IPS-18c (cell line): ENCODE data around the gene AMER3.
"Not testable (repeated sequence)": the region's sequence is repeated elsewhere in the genome, so short reads cannot be mapped to it uniquely, and the experiment has no call there.

ENCODE experiments used
- H3K4me3 ChIP-seq: 2 replicates; pipeline ENCODE4 v1.7.0; 2013; ENCODE audit warnings: low read depth, mild to moderate bottlenecking, low read length, moderate library complexity; ENCODE audit not compliant: insufficient read depth
- H3K9me3 ChIP-seq: one replicate; pipeline ENCODE4 v1.6.1; 2013; ENCODE audit warnings: mild to moderate bottlenecking, low read length, moderate library complexity; ENCODE audit not compliant: control insufficient read depth, insufficient read depth

Gene AMER3, protein sequence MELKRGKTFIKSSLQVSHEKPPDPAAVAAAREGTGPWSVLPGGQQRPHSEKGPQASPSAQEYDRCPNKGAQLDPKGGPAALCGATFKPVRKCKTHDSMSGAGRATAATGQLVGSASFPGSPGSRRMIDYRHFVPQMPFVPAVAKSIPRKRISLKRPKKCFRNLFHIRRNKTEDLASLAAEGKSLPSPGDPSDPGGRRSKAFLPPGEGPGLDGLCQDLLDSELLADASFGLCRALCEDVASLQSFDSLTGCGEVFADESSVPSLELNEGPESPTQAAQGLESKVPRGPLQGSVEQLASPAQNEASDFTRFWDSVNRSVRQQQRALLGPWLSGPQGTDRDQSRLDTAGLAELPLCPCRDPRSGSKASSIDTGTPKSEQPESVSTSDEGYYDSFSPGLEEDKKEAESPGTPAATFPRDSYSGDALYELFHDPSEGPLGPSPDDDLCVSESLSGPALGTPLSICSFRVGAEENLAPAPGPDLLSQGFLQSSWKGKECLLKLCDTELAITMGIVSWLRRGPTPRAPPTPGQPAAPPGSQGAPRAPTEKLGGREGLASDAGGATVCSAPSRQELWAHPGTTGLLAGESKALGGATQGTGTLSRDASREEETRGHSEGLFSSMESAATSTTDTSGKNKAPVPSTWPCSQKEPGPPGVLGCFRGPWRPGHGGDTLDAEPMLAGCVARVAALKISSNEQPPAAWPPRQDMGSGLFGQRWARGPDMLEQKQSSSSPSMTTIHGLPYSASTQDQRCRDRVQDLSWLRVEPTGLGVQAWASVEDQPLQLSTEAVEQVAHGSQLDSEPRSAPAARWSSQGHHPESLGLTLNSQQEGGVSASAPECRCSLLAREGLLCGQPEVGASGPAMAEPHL

DNA sequence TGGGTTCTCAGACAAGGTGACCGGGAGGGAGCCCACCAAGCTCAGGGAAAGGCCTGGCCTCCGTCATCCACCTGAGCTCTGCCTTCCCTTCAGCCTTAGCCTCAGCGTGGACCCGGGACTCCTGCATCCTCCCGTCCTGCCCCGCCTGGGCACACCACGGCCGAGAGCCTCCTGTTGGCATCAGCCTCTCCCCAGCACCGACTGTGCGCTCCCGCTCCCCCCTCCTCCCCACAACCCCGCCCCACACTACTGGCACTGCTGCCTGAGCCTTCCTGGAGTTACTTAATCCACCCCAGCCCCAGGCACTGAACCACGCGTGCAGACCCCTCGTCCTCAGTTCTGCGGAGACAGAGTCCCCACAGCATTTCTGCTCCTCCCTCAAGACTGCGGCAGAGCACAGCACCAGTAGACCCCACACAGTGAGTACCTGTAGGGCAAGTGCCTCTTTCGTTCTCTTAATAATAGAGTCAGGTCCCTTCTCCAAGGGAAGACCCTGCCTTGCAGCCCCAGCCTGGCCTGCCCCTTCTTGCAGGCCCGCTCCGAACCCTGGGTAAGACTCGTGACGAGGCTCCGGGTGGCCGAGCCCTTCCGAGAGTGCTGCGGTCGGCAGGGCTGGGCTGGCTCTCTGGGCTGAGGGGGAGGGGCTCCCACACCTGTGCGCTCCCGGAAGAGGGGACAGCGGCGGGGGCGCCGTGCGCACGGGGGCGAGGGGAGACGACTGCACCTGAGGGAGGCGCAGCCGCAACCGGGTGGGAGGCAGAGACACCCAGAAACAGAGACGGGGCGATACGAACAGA lies at the start of gene AMER3:
Gene AMER3, plus strand, starts transcription at position 285 of the 797 bp plus-strand sequence. CDS start 6,533 bp downstream, outside the sequence.
- peak within 1 kb of the TSS; percentile 77 for H3K4me3 ChIP-seq
- H3K9me3 ChIP-seq: no peaks in the 10 kb centered on the region

DNA sequence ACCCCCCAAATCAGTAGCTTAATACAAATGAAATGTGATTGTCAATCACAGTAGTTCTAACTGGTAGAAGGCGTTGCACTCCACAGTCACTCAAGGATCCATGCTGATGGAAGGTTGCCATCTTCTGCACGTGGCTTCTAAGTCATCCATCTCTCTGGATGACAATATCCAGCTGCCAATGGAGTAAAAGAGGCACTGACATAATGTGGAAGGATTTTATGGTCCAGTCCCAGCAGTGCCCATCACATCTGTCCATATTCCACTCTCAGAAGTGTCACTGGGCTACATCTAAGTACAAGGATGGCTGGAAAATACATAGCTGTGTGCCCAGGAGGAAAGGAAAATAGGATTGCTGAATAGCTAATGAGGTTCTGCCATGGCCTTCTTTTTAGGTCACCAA lies 40.5 kb upstream of the AMER3 start:
- not testable (repeated sequence) for H3K9me3 ChIP-seq

DNA sequence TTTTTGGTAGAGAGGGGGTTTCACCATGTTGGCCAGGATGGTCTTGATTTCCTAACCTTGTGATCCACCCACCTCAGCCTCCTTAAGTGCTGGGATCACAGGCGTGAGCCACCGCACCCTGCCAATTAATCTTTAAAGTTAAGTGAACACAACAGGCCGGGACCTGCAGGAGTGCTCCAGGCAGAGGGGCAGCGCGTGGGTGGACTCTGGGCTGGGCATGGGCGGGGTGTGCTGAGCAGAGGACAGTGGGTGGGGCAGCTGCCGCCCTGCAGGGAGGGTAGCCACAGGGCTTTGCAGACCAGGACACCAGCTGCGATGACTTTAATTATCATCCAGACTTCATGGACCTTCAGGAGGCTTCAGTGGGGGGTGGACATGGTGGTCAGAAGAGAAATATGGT lies 35.3 kb upstream of the AMER3 start:
- Histone ChIP-seq H3K4me3 (no peak overlapping the region), H3K9me3 (no peaks in the 10 kb centered on the region)

More for the DNA sequence above, 40.5 kb upstream of the AMER3 start:
- not testable (repeated sequence) for H3K4me3 ChIP-seq

DNA sequence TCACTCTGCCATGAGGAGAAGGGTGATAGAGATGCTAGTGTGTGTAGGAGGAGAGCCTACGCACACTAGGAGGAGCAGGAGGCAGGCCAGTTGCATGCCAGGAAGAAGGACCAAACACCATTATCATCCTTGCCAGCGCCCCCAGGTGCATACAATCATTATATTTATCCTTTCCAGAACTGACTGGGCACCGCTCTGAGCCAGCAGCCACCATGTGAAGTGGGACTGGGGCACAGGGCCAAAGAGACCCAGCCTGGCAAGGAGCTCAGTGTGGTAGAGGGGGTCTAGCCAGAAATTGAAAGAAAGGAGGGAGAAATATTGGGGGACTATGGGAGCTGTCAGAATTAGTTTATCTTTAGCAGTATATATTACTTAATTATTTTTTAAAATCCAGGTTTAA lies 34.8 kb upstream of the AMER3 start:
- no peaks in the 10 kb centered on the region for H3K9me3 ChIP-seq
- no peak overlapping the region for H3K4me3 ChIP-seq

DNA sequence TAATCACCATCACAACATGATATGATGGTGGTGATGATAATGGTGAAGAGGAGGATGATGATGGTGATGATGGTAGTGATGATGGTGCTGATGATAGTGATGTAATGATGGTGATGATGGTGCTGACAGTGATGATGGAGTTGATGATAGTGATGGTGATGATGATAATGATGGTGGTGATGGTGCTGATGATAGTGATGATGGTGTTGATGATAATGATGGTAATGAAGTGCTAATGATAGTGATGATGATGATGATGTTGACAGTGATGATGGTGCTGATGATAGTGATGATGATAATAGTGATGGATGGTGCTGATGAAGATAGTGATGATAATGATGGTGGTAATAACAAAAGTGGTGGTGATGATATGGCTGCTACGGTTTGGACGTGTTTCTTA lies 30.9 kb upstream of the AMER3 start:
- no peaks in the 10 kb centered on the region for H3K9me3 ChIP-seq
- no peak overlapping the region for H3K4me3 ChIP-seq

DNA sequence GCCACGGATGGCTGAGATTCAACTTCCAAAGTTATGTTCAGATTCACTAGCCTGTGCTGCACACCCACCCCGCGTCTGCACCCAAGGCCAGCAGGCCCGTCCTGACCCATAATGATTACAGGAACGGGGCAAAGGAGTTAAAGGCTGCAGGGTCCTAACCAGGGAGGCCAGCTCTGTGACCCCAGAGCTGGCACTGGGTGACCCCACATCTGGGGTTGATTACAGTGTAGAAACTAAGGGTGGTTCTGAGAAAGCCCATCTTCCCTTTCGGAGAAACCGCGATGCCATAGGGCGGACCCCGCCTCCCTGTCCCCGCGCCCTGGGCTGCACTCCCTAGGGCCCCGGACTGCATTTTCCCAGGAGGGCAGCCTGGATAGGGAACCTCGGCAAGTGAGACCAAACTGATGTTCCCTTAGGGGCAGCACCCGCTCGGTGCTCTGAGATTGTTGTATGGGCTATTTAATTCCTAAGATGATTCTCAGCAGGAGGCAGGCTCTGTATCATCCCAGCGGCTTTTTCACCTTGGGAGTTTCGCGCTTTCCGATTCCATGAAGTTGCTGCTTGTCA lies 28.6 kb upstream of the AMER3 start:
- Histone ChIP-seq H3K9me3 (peaks cover 2% of the 10 kb centered on the region), H3K4me3 (peak overlapping the region; percentile 65)

DNA sequence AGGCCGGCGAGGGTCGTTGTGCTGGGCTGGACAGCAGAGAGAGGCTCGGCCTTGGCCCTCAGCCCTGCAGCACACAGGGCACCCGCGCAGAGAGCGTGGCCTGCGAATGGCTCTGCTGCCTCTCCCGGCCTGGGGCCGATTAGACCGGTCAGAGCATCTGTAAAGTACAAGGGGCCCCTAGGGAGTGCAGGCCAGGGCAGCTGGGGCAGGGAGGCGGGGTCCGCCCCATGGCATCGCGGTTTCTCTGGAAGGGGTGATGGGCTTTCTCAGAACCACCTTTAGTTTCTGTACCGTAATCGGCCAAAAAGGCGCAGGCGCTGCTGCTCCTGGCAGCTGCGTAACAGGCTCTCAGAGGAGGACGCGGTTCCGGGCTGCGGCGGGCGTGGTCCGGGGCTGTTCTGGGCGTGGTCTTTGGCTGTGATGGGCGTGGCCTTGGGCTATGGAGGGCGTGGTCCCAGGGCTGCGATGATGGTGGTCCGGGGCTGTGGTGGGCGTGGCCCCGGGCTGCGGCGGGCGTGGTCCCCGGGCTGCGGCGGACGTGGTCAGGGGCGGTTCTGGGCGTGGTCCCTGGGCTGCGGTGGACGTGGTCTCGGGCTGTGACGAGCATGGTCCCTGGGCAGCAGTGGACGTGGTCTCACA lies 27.9 kb upstream of the AMER3 start:
- H3K4me3 ChIP-seq: peak overlapping the region; percentile 65
- H3K9me3 ChIP-seq: peaks cover 2% of the 10 kb centered on the region

DNA sequence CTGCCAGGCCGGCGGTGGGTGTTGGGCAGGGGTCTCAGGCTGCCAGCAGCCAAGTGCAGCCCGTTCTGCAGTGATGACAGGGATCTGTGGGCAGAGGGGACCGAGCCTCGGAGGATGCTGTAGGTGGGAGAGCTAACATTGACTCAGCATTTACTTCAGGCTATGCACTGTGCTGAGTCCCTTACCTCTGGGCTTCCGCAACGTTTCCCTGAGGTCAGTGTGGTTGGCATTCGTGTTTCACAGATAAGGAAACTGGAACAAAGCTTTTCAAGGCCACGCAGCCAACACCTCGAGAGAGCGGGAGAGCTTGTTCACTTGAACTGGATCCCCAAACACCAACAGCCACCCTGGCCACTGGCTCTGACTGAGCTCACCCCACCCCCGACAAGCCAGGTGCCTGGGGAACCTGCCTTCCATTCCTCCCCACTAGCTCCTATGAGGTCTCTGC lies 27.3 kb upstream of the AMER3 start:
- H3K4me3 ChIP-seq: peak overlapping the region; percentile 62
- peaks cover 2% of the 10 kb centered on the region for H3K9me3 ChIP-seq

DNA sequence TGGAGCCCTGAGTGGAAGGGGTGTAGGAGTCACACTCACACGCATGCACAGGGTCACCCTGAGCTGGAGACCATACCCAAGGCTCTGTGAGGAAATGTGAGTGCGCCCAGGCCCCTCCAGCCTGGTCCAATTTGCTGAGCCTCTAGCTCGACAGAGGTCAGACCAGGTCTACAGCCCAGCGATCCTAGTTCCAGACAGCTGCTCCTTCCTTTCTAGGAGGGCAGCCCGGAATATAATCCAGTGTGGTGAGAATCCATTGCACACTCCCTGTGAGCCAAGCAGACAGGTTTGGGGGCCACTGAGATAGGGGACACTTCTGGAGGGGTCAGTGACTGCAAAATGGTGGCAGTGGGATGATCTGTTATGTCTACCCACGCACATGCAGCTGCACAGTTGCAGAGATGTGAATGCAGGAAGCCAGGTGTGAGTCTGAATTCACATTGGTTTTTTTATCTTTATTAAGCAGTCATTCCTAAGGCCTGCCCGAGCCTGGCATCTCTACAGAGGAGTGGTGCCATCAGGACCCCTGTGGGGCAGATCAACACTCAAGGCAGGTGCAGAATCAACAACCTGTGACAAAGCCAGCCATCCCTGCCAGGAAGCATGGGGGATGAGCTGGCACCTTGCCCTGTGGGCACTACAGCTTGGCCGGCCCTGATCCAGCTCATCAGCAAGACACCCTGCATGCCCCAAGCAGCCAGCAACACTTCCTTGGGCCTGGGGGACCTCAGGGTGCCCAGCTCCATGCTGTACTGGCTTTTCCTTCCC lies 26.6 kb upstream of the AMER3 start, which contains the start of gene GPR148:
Gene GPR148, plus strand, starts transcription at position 522 of the 768 bp plus-strand sequence. Its CDS starts 82 bp downstream, at position 604.
- Histone ChIP-seq H3K9me3 (peaks cover 2% of the 10 kb centered on the region), H3K4me3 (peak within 1 kb of the TSS; percentile 62)

DNA sequence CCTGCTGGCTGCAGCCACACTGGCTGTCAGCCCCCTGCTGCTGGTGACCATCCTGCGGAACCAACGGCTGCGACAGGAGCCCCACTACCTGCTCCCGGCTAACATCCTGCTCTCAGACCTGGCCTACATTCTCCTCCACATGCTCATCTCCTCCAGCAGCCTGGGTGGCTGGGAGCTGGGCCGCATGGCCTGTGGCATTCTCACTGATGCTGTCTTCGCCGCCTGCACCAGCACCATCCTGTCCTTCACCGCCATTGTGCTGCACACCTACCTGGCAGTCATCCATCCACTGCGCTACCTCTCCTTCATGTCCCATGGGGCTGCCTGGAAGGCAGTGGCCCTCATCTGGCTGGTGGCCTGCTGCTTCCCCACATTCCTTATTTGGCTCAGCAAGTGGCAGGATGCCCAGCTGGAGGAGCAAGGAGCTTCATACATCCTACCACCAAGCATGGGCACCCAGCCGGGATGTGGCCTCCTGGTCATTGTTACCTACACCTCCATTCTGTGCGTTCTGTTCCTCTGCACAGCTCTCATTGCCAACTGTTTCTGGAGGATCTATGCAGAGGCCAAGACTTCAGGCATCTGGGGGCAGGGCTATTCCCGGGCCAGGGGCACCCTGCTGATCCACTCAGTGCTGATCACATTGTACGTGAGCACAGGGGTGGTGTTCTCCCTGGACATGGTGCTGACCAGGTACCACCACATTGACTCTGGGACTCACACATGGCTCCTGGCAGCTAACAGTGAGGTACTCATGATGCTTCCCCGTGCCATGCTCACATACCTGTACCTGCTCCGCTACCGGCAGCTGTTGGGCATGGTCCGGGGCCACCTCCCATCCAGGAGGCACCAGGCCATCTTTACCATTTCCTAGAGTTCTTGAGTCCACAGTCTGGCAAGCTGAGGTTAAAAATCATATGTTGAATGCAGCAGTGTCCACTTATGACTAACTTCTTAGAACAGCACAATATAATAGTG lies 25.7 kb upstream of the AMER3 start:
- Histone ChIP-seq H3K9me3 (peaks cover 2% of the 10 kb centered on the region), H3K4me3 (no peak overlapping the region)

DNA sequence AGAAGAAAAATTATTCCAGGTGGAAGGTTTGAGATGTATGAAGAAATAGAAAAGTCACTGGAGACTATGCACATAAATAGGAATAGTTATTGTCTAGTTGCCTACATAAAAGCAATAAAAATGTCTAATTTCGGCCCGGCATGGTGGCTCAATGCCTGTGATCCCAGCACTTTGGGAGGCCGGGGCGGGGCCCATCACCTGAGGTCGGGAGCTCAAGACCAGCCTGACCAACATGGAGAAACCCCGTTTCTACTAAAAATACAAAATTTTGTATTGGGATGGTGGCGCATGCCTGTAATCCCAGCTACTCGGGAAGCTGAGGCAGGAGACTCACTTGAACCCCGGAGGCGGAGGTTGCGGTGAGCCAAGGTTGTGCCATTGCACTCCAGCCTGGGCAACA lies 23.1 kb upstream of the AMER3 start:
- H3K9me3 ChIP-seq, H3K4me3 ChIP-seq: not testable (repeated sequence)

DNA sequence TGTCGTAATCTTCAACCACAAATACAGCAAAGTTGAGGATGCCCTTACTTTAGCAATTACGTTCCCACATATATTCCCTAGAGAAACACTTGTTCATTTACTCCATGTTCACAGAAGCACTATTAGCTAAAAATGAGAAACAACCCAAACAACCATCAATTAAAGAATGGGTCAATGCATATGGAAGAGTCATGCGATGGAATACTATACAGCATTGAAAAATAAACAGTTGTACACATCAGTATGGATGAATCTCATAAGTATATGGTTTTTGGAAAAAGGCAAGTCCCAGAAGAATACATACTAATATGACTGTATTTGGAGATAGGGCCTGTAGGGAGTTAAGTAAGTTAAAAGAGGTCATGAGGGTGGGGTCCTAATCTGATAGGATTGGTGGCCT lies 20.1 kb upstream of the AMER3 start:
- Histone ChIP-seq H3K4me3 (no peak overlapping the region), H3K9me3 (no peaks in the 10 kb centered on the region)

DNA sequence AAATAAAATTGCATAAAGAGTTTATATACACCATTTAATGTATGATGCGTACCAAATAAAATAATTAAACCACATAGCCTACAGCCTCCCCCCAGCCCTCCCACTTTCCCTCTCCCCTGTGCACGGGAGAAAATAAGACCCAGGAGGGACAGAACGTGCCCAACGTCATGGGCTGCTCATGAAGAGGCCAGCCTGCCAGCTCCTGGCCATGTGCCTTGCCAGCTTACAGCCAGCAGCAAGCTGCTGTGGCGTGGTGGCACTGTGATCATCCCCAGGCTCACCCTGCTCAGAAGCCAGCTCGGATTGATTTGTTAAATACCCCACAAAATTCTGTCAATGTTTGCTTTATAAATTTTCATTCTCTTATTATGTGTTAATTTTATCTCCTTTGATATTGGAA lies 18.9 kb upstream of the AMER3 start:
- H3K9me3 ChIP-seq: no peaks in the 10 kb centered on the region
- H3K4me3 ChIP-seq: no peak overlapping the region

DNA sequence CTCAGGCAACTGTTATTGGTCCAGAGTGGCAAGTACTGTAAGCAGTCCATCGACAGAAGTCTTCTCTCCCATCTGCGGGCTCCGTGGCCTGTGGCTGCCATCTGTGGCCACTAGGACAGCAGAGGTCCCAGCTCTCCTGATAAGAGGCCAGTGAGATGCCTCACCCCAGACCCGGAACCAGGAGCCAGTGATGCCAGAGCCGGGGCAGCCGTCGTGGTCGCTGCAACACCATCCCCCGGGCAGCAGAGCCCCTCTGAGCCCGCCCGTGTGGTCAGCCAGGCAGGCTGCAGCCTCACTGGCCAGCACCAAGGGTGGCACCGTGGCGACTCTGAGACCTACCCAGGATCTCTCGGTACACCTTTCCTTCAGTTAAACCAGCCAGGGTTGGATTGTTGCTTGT lies 17.7 kb upstream of the AMER3 start:
- no peaks in the 10 kb centered on the region for H3K9me3 ChIP-seq

DNA sequence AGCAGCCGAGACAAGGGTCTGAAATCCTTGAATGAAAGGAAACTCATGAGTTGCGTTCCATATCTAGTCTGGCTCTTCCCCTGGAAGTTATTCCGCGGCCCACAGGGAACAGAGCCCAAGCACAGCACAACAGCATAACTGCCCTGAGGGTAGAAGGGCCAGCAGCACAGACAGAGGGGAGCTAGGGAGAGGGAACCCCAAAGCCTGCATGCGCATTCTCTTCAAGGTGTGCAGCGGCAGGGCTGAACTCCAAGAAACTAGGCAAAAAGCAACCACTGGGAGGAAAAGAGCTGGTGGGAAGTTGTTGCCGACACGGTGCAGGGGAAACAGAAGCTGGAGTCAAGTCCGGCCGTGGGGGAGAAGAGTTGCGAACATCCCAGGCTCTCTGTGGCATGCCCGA lies 14.7 kb upstream of the AMER3 start:
- Histone ChIP-seq H3K9me3 (no peaks in the 10 kb centered on the region), H3K4me3 (no peak overlapping the region)

More for the DNA sequence above, 17.7 kb upstream of the AMER3 start:
- H3K4me3 ChIP-seq: no peak overlapping the region
